ENCODE measurements around the gene SLIT1.
"Not testable (repeated sequence)": the region's sequence is repeated elsewhere in the genome, so short reads cannot be mapped to it uniquely, and the experiment has no call there.

SLIT1 gene

DNA sequence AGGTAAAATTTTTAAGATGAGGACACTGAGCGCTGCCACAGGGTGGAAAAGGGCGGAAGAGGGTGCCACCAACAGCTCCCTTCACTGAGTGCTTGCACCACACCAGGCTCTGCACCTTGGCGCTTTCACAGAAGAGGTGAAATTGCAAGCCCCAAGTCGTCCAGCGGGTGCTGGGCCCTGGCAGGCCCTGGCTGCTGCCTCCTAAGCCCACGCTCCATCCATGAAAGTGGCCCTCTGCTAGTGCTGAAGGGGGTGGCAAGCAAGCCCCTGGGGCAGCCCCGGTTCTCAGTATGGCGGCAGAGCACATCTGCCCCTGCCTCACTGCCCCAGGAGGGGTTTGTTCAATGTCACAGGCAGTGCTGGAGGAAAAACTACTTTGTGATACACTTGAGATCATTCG is 95.1 kb downstream of the SLIT1 start:
- no peak overlapping the region for H3K4me3 Mint-ChIP-seq
- H3K9me3 Mint-ChIP-seq, result peaks cover 2% of the 10 kb centered on the region
- H3K4me1 Mint-ChIP-seq, result no peaks in the 10 kb centered on the region
- ATAC-seq (ENCODE audit: low read depth) (no peak), DNase-seq (ENCODE audit: low spot score in 2 of 2) (no peak)
- peaks cover 3% of the 10 kb centered on the region for H3K36me3 Mint-ChIP-seq
- no peak overlapping the region for H3K27ac Mint-ChIP-seq
- peaks cover 31% of the 10 kb centered on the region for H3K27me3 Mint-ChIP-seq

DNA sequence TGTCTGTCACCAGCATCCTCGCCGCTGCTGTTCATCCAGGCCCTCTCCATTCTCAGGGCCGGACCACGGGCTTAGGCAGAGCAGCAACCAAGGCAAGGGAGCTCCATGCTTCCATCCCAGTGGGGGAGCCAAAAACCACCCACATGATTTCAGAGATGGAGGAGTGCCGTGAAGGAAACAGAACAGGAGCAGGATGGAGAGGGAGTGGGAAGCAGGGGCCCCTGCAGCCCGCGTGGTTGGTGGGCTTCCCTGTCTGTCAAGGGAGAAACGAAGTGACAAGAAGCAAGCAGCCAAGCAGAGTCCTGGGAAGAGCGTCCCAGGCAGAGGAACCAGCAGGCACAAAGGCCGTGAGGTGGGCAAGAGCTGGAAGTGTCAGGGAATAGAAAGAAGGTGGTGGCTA is 95.7 kb downstream of the SLIT1 start:
- peaks cover 3% of the 10 kb centered on the region for H3K36me3 Mint-ChIP-seq
- H3K27me3 Mint-ChIP-seq, result peaks cover 28% of the 10 kb centered on the region
- H3K9me3 Mint-ChIP-seq, result peaks cover 2% of the 10 kb centered on the region
- DNase-seq (ENCODE audit: low spot score in 2 of 2), result no peak
- no peak overlapping the region for H3K4me3 Mint-ChIP-seq
- no peak overlapping the region for H3K27ac Mint-ChIP-seq
- H3K4me1 Mint-ChIP-seq, result no peaks in the 10 kb centered on the region
- ATAC-seq (ENCODE audit: low read depth), result no peak

- ATAC-seq (ENCODE audit: low read depth) (no peak), DNase-seq (ENCODE audit: low spot score in 2 of 2) (no peak)
- Mint-ChIP-seq H3K36me3 (peaks cover 3% of the 10 kb centered on the region), H3K27ac (no peak overlapping the region), H3K4me1 (no peaks in the 10 kb centered on the region), H3K27me3 (peaks cover 27% of the 10 kb centered on the region), H3K9me3 (peaks cover 2% of the 10 kb centered on the region), H3K4me3 (no peak overlapping the region)
Observed at GRCh38 chr10:97089209-97089870, 96.4 kb downstream of the SLIT1 start.

- no peaks in the 10 kb centered on the region for H3K36me3 Mint-ChIP-seq
- ATAC-seq (ENCODE audit: low read depth) (no peak), DNase-seq (ENCODE audit: low spot score in 2 of 2) (no peak)
- H3K27ac Mint-ChIP-seq, result no peak overlapping the region
- H3K27me3 Mint-ChIP-seq, result peaks cover 23% of the 10 kb centered on the region
- H3K9me3 Mint-ChIP-seq, result no peaks in the 10 kb centered on the region
- H3K4me3 Mint-ChIP-seq, result no peak overlapping the region
- H3K4me1 Mint-ChIP-seq, result no peaks in the 10 kb centered on the region
Observed at GRCh38 chr10:97087296-97087695, 98.5 kb downstream of the SLIT1 start.

- peaks cover 24% of the 10 kb centered on the region for H3K27me3 Mint-ChIP-seq
- ATAC-seq (ENCODE audit: low read depth) (no peak), DNase-seq (ENCODE audit: low spot score in 2 of 2) (no peak)
- no peak overlapping the region for H3K4me3 Mint-ChIP-seq
- no peaks in the 10 kb centered on the region for H3K4me1 Mint-ChIP-seq
- no peak overlapping the region for H3K27ac Mint-ChIP-seq
- no peaks in the 10 kb centered on the region for H3K9me3 Mint-ChIP-seq
- no peaks in the 10 kb centered on the region for H3K36me3 Mint-ChIP-seq
Observed at GRCh38 chr10:97086530-97086929, 99.2 kb downstream of the SLIT1 start.

DNA sequence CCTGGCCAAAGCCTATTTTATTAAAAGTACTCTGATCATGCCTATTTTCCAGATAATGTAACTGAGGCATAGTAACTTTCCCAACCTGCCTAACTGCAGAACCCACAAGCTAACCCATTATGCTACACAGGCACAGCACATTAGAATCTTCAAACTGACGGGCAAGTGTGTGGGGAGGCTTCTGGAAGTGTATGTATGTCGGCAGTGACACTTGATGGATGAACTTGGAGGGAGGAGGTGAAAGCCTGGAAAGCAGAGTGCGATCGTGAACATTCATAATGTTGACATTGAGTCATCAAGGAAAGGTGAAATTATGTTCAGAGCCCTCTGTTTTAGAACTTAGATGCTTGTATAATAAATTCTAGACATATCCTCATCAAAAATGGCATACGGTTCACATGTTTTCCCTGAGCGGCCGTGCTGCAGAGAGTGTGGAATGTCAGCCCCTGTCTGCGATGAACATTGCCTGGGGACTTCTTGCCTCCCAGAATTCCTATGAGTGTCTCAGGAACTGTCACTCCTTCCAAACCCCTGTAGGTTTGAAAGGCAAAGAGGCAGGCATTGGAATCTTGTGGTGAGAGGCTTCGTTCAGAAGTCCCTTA is 102.4 kb downstream of the SLIT1 start:
- no peak overlapping the region for H3K4me3 Mint-ChIP-seq
- no peak overlapping the region for H3K27ac Mint-ChIP-seq
- peaks cover 20% of the 10 kb centered on the region for H3K27me3 Mint-ChIP-seq
- no peaks in the 10 kb centered on the region for H3K9me3 Mint-ChIP-seq
- no peaks in the 10 kb centered on the region for H3K36me3 Mint-ChIP-seq
- DNase-seq (ENCODE audit: low spot score in 2 of 2), result no peak
- H3K4me1 Mint-ChIP-seq, result no peaks in the 10 kb centered on the region
- ATAC-seq (ENCODE audit: low read depth), result no peak

DNA sequence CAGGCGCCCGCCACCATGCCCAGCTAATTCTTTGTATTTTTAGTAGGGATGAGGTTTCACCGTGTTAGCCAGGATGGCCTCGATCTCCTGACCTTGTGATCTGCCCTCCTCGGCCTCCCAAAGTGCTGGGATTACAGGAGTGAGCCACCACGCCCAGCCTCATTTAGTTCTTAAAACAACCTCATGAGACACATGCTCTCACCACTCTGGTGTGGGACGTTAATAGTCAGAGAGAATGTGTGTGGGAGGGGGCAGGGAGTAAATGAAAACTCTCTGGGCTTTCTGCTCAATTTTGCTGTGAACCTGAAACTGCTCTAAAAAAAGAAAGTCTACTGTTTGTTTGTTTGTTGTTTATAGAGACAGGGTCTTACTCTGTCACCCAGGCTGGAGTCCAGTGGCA is 103.2 kb downstream of the SLIT1 start:
- H3K4me1 Mint-ChIP-seq; H3K36me3 Mint-ChIP-seq; H3K4me3 Mint-ChIP-seq; DNase-seq (ENCODE audit: low spot score in 2 of 2); ATAC-seq (ENCODE audit: low read depth); H3K9me3 Mint-ChIP-seq; H3K27ac Mint-ChIP-seq: not testable (repeated sequence)
- H3K27me3 Mint-ChIP-seq, result peaks cover 17% of the 10 kb centered on the region

GRCh38 chr10:97081621-97082235 is 104.0 kb downstream of the SLIT1 start:
- ATAC-seq (ENCODE audit: low read depth) (peak; percentile 48), DNase-seq (ENCODE audit: low spot score in 2 of 2) (peak; percentile 58 to 66)
- Mint-ChIP-seq H3K4me3 (no peak overlapping the region), H3K36me3 (no peaks in the 10 kb centered on the region), H3K27ac (no peak overlapping the region), H3K9me3 (no peaks in the 10 kb centered on the region), H3K27me3 (peaks cover 14% of the 10 kb centered on the region), H3K4me1 (no peaks in the 10 kb centered on the region)

GRCh38 chr10:97080051-97080776 is 105.5 kb downstream of the SLIT1 start:
- Mint-ChIP-seq H3K27me3 (peaks cover 9% of the 10 kb centered on the region), H3K36me3 (no peaks in the 10 kb centered on the region), H3K27ac (no peak overlapping the region), H3K9me3 (no peaks in the 10 kb centered on the region), H3K4me1 (no peaks in the 10 kb centered on the region), H3K4me3 (no peak overlapping the region)
- ATAC-seq (ENCODE audit: low read depth) (no peak), DNase-seq (ENCODE audit: low spot score in 2 of 2) (no peak)

DNA sequence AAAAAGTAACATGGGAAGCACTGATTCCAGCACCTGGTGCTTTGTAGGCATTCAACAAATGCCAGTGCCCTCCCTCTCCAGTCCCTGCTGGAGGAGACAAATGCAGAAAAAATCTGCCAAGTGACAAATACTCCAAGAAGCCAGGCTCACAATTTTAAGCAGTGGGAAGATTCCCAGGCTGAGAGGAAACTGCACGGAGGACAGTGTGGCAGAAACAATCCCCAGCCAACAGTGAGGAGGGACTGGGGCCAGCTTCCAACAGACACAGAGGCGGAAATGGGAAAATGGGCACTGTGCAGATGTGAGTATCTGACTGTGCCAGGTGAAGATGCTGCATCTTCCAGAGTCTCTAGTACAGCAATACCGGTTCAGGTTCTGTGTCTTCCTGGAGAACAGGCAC is 106.3 kb downstream of the SLIT1 start:
- Mint-ChIP-seq H3K27me3 (peaks cover 9% of the 10 kb centered on the region), H3K9me3 (no peaks in the 10 kb centered on the region), H3K4me1 (no peaks in the 10 kb centered on the region), H3K36me3 (no peaks in the 10 kb centered on the region), H3K27ac (no peak overlapping the region), H3K4me3 (no peak overlapping the region)
- DNase-seq (ENCODE audit: low spot score in 2 of 2) (no peak), ATAC-seq (ENCODE audit: low read depth) (no peak)

DNA sequence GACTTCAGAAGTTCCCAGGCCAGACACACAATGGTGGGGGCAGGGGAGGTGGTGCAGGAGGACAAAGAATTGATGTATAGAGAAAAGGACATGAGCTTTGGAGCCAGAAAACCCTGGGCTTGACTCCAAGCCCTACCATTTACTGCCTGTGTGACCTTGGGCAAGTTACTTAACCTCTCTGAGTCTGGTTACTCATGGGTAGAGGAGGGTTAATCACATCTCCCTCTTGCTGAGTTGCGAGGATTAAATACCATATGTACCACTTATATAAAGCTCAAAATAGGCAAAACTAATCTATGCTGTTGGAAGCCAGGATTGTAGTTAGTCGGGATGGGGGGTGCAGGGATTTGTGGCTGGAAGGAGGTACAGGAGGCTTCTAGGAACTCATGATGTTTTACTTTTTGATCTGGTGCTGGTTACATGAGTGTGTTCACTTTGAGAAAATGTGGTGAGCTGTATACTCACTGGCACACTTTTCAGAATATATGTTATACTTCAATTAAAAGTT is 106.8 kb downstream of the SLIT1 start:
- Mint-ChIP-seq H3K9me3 (no peaks in the 10 kb centered on the region), H3K27me3 (peaks cover 10% of the 10 kb centered on the region), H3K4me1 (no peaks in the 10 kb centered on the region), H3K36me3 (no peaks in the 10 kb centered on the region), H3K27ac (no peak overlapping the region), H3K4me3 (no peak overlapping the region)
- no peak for DNase-seq (ENCODE audit: low spot score in 2 of 2)
- no peak for ATAC-seq (ENCODE audit: low read depth)

DNA sequence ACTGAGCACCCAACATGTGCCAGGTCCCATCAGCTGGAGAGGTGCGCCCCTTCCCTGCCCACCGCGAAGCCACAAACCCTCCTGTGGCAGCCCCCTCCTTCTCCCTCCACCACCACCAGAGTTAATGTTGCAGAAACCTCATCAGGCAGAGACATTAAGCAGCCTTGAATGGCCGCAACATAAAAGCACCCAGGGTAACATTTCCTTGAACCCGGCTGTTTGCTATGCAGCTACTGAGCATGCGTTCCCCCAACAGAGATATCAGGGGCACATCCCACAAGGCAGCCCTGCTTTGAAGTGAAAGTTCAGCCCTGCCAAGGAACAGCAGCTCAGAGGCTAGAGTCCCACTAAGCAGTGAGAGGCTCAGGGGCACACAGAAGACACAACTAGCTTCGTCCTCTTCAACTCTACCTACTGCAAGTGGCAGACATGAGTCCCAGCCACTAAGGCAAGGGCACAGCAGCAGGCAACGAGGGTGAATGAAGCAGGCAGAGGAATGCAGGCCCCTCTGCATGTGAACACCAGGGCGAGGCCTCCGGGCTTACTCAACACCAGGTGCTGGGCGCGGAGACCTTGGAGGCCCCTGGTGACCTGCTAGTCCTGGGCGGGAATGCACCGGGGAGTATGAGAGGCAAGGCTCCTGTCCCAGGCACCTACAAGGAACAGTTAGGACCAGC is 107.4 kb downstream of the SLIT1 start:
- Mint-ChIP-seq H3K27ac (no peak overlapping the region), H3K9me3 (no peaks in the 10 kb centered on the region), H3K27me3 (peaks cover 13% of the 10 kb centered on the region), H3K4me3 (no peak overlapping the region), H3K36me3 (no peaks in the 10 kb centered on the region), H3K4me1 (no peaks in the 10 kb centered on the region)
- ATAC-seq (ENCODE audit: low read depth) (no peak), DNase-seq (ENCODE audit: low spot score in 2 of 2) (no peak)

DNA sequence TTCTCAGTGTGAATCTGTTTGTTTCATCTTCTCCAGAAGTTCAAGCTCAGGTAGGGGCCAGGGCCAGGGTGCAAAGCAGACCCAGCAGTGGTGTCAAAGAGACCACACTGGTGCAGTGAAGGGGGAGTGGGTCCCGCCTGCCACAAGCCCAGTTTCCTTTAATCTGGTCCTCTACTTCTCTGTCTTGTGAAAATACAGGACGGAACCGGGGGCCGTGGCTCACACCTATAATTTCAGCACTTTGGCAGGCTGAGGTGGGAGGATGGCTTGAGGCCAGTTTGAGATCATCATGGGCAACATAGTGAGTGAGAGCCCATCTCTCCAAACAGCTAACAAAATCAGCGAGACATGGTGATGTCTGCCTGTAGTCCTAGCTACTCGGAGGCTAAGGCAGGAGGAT is 109.0 kb downstream of the SLIT1 start:
- ATAC-seq (ENCODE audit: low read depth) (no peak), DNase-seq (ENCODE audit: low spot score in 2 of 2) (no peak)
- H3K27me3 Mint-ChIP-seq, result peaks cover 14% of the 10 kb centered on the region
- no peak overlapping the region for H3K4me3 Mint-ChIP-seq
- no peaks in the 10 kb centered on the region for H3K36me3 Mint-ChIP-seq
- H3K27ac Mint-ChIP-seq, result no peak overlapping the region
- no peaks in the 10 kb centered on the region for H3K9me3 Mint-ChIP-seq
- peaks cover 2% of the 10 kb centered on the region for H3K4me1 Mint-ChIP-seq
